ENCODE results near the gene CACNA1B.
"Not testable (repeated sequence)": the region's sequence is repeated elsewhere in the genome, so short reads cannot be mapped to it uniquely, and the experiment has no call there.

The CACNA1B gene

GRCh38 chr9:137889966-137890365 lies 12.4 kb downstream of the CACNA1B start:
- DNase-seq (ENCODE audit: low read depth) = not testable (repeated sequence)

GRCh38 chr9:137890768-137891587 lies 13.4 kb downstream of the CACNA1B start:
- not testable (repeated sequence) for DNase-seq (ENCODE audit: low read depth)

- DNase-seq (ENCODE audit: low read depth) = no peak
These were observed 14.2 kb downstream of the CACNA1B start for GRCh38 chr9:137891588-137892423.

- no peak for DNase-seq (ENCODE audit: low read depth)
These were observed 15.0 kb downstream of the CACNA1B start for GRCh38 chr9:137892424-137893191.

- no peak for DNase-seq (ENCODE audit: low read depth)
These were observed 16.1 kb downstream of the CACNA1B start for GRCh38 chr9:137893670-137894069.

GRCh38 chr9:137899551-137900360 lies 22.2 kb downstream of the CACNA1B start:
- no peak for DNase-seq (ENCODE audit: low read depth)

- DNase-seq (ENCODE audit: low read depth) = no peak
These were observed 23.2 kb downstream of the CACNA1B start for GRCh38 chr9:137900584-137901310.

- no peak for DNase-seq (ENCODE audit: low read depth)
These were observed 25.1 kb downstream of the CACNA1B start for GRCh38 chr9:137902646-137903045.

- DNase-seq (ENCODE audit: low read depth) = no peak
These were observed 28.2 kb downstream of the CACNA1B start for GRCh38 chr9:137905740-137906139.

GRCh38 chr9:137907776-137908175 lies 30.2 kb downstream of the CACNA1B start:
- no peak for DNase-seq (ENCODE audit: low read depth)

- DNase-seq (ENCODE audit: low read depth) = no peak
These were observed 35.1 kb downstream of the CACNA1B start for GRCh38 chr9:137912671-137913070.

- DNase-seq (ENCODE audit: low read depth) = no peak
These were observed 35.5 kb downstream of the CACNA1B start for GRCh38 chr9:137913132-137913531.

- no peak for DNase-seq (ENCODE audit: low read depth)
These were observed 36.5 kb downstream of the CACNA1B start for GRCh38 chr9:137913771-137914767.

- DNase-seq (ENCODE audit: low read depth) = no peak
These were observed 39.0 kb downstream of the CACNA1B start for GRCh38 chr9:137916540-137916939.

- no peak for DNase-seq (ENCODE audit: low read depth)
These were observed 39.5 kb downstream of the CACNA1B start for GRCh38 chr9:137917116-137917515.

GRCh38 chr9:137917795-137918194 lies 40.2 kb downstream of the CACNA1B start:
- DNase-seq (ENCODE audit: low read depth) = no peak

GRCh38 chr9:137918331-137919094 lies 40.9 kb downstream of the CACNA1B start:
- no peak for DNase-seq (ENCODE audit: low read depth)

GRCh38 chr9:137919095-137919465 lies 41.5 kb downstream of the CACNA1B start:
- no peak for DNase-seq (ENCODE audit: low read depth)

- DNase-seq (ENCODE audit: low read depth) = no peak
These were observed 42.1 kb downstream of the CACNA1B start for GRCh38 chr9:137919649-137920141.

All from activated T-cell treated with anti-CD3 and anti-CD28 coated beads for 24 hours (primary cell).